ENCODE measurements around the gene TLK1.
A peak's percentile ranks its signal among the peaks of the same experiment; 100 is the strongest.
"Not testable (repeated sequence)": the region's sequence is repeated elsewhere in the genome, so short reads cannot be mapped to it uniquely, and the experiment has no call there.

The TLK1 gene

GRCh38 chr2:171169333-171169732 lies 8.6 kb upstream of the TLK1 start:
- DNase-seq (ENCODE audit: low spot score) = no peak

GRCh38 chr2:171167352-171167997 lies 6.8 kb upstream of the TLK1 start:
- DNase-seq (ENCODE audit: low spot score) = no peak

- DNase-seq (ENCODE audit: low spot score) = no peak
Observed at GRCh38 chr2:171166328-171166983, 5.8 kb upstream of the TLK1 start.

- DNase-seq (ENCODE audit: low spot score) = no peak
Observed at GRCh38 chr2:171165967-171166327, 5.3 kb upstream of the TLK1 start.

GRCh38 chr2:171163261-171163660 lies 2.6 kb upstream of the TLK1 start:
- no peak for DNase-seq (ENCODE audit: low spot score)

GRCh38 chr2:171162522-171163197 lies 2.0 kb upstream of the TLK1 start:
- not testable (repeated sequence) for DNase-seq (ENCODE audit: low spot score)

- DNase-seq (ENCODE audit: low spot score) = peak; percentile 83
Observed at GRCh38 chr2:171160956-171161740, 455 bp upstream of the TLK1 start.

- DNase-seq (ENCODE audit: low spot score) = peak; percentile 19
Observed at GRCh38 chr2:171159372-171160118, 1.1 kb downstream of the TLK1 start.

- DNase-seq (ENCODE audit: low spot score) = no peak
Observed at GRCh38 chr2:171158790-171159371, 1.8 kb downstream of the TLK1 start.

GRCh38 chr2:171158036-171158789 lies 2.5 kb downstream of the TLK1 start:
- DNase-seq (ENCODE audit: low spot score) = no peak

GRCh38 chr2:171157109-171157500 lies 3.6 kb downstream of the TLK1 start:
- no peak for DNase-seq (ENCODE audit: low spot score)

- no peak for DNase-seq (ENCODE audit: low spot score)
Observed at GRCh38 chr2:171154348-171154747, 6.3 kb downstream of the TLK1 start.

- no peak for DNase-seq (ENCODE audit: low spot score)
Observed at GRCh38 chr2:171150694-171151285, 9.9 kb downstream of the TLK1 start.

- DNase-seq (ENCODE audit: low spot score) = no peak
Observed at GRCh38 chr2:171149986-171150693, 10.6 kb downstream of the TLK1 start.

- no peak for DNase-seq (ENCODE audit: low spot score)
Observed at GRCh38 chr2:171149171-171149938, 11.3 kb downstream of the TLK1 start.

- DNase-seq (ENCODE audit: low spot score) = no peak
Observed at GRCh38 chr2:171147081-171147480, 13.6 kb downstream of the TLK1 start.

GRCh38 chr2:171146633-171147032 lies 14.1 kb downstream of the TLK1 start:
- DNase-seq (ENCODE audit: low spot score) = no peak

- DNase-seq (ENCODE audit: low spot score) = no peak
Observed at GRCh38 chr2:171146071-171146470, 14.6 kb downstream of the TLK1 start.

GRCh38 chr2:171143670-171144062 lies 17.0 kb downstream of the TLK1 start:
- no peak for DNase-seq (ENCODE audit: low spot score)

Measured in LoVo (cell line).